ENCODE results near the gene KCNK5.
A peak's percentile ranks its signal among the peaks of the same experiment; 100 is the strongest.

The KCNK5 gene

DNA sequence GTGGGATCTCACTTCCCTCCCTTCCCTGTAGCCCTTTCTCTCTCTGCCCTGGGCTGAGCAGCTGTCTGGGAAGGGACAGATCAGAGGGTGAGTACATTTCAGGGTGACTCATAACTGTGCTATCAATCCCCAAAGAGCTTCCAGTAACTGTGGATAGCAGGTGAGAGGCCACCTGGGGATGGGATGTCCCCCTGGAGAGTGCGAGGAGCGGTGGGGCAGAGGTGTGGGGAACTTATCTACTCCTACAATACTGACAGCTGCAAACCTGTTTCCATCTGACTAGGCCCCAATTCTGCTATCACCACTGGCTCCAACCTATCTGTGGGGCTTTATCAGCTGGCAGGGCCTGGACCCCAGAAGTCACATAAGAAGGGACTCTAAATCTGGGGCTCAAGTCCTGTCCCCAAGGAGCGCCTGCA is 32.6 kb downstream of the KCNK5 start:
- no peak for DNase-seq

DNA sequence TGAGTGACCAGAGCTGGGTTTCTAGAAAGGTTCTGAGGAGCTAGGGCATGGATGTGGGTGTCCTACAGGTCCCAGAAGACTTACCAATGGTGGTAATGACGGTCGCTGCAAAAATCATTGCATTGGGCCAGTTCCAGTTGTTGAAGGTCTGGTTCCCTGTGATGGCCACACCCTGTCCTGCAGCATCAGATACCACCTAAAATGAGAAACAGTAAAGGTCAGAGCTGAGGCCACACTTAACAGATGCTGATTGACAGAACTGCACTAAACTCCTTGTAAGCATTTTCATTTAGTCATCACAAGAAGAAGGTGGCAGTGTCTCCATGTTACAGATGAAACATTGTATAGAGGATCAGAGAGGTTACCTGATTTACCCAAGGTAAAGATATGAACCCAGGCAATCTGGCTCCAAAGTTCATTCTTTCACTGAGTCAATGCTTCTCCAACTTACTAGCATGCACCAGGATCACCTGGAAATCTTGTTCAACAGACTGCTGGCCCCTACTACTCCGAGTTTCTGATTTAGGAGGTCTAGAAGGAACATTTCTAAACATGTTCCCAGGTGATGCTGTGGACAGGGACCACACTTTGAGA is 33.4 kb downstream of the KCNK5 start:
- no peak for DNase-seq

DNA sequence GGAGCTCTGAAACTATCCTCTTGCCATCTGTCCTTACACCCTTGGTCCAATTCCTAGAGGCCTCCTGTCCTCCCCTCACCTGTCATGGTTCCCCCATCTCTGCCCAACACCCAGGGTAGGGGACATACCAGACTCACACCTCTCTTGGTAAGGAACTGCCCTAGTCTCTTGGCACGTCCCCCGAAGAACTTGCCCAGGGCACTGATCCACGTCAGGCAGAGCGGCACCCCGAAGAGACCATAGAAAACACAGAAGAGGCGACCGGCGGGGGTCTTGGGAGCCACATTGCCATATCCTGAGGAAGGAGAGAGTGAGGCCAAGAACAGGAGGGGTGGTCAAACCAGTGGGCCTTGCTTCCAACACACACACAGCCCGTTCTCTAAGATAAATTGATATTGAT is 34.8 kb downstream of the KCNK5 start:
- no peak for DNase-seq

DNA sequence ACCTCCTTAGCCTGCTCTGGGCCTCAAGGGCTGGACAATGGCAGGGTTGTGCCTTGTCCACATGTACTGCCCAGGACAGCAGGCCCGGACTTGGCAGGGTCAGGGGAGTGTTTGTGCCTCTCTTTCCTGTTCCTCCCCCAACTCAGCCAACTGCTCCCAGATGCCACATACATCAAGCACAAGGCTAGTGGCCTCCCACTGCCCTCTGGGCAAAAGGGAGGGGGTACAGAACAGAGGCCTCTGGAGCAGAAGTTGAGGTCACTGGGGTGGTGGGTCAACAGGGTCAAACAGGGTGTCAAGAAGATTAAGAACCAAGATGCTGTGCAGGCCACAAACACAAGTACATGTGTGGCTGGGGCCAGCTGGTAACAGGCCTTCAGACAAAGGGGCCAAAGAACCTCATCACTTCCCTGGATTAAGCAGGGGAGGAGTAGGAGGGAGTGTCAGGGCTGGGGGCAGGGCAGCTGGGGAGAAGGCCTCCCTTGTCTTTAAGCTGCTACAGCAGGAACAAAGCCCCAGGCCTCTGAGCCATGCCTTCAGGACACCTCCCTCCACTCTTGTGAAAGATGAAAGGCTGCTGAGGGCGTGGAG is 36.0 kb downstream of the KCNK5 start:
- no peak for DNase-seq

DNA sequence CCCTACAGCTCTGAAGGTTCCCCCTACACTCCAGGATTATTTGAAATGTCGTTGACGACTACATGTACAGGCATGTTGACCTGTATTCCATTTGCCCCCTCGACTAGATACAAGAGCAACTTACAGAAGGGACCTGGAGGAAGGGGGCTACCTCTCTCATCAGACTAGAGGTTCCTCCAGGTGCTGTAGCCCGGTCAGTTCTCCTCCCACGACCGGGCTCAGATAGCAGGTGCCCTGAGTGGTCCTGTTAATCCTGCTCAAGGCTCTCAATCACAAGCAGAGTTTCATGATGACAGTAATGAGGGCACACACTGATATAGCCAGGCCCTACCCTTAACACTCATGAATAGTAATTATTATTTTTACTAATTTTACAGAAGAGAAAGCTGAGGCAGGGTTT is 36.5 kb downstream of the KCNK5 start:
- DNase-seq: no peak

DNA sequence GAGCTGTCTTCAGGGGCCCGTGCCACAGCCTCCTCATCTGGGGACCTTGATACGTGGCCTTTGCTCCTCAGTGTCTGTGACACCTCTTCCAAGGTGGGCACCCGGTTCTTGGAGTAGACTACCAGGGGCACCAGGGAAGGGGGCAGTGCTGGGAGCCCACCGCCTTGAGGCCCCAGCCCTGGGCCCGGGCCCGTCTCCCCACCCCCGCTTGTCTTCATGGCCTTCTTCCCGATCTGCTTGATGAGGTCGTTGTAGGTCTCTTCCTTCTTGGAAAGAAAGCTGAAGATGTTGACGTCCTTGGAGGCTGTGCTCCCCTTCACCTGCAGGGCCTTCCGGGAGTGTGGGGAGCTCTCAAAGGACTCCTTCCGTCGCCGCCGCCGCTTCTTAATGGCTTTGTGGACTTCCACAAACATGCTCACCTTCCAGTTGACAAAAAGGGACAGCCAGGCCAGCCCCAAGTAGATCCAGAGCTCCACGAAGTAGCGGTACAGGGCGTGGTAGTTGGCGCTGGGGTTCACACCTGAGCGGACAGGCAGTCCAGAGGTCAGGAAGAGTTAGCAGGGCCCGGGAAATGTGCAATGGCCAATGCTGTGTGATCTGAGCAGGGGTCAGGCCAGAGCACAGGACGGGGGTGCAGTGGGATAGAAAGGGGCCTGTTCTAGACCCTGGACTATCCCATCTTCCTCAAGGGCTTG is 37.9 kb downstream of the KCNK5 start:
- DNase-seq: no peak

DNA sequence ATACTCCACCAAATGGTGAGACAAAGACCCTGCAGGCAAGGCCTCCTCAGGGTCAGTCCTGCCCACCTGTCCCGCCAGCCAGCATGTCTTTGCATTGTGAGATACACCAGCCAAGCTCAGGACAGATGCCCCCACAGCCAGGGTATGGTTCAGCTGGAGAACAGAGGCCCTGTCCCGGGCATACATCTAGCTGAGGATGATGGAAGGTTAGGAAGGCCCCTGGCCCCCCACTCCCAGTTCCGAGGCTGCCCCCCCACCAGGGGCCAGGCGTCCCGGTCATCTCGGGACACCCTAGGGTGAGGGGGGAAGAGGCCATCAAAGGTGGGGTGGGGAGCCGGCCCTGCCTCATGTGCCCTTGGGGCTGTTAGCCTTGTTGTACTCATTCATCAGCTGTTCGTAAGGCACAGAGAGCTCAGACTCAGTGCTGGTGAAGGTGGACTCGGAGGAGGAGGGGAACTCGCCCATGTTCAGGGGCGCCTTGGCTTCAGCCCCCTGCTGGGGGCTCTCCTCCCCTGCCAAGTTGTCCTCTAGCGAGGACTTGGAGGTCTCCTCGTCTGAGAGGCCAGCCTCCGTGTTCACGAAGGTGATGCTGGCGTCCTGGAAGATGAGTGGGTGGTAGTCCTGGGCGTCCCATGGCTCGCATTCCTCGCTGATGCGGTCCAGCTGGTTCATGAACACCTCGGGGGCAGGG is 38.6 kb downstream of the KCNK5 start:
- DNase-seq: no peak

DNA sequence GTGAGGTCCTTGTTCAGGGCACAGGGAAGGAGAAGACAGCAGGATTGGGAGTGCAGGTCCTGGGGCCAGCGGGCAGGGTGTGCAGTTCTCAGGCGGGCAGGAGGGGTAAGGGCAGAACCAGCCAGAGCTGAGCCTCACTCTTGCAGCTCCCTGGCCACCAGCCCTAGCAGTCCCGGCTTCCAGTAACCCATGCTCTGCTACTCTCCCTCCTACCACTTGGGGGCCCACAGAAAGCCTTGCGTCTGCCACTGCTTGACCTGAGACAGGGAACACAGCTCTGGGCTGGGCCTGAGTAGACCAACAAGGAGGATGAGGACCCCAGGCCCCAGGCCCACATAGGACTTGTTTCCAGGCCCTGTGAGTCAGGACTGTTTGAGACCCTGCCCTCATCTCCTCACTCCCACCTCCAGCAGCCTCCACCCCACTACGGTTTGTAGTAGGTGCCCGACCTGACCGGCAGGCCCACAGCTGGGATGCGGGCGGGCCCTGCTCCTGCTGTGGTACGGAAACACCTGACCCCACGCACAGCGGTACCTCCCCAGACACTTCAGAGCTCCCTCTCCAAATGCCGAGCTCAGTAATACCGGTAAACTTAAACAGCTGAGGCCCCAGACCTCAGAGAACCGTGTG is 39.2 kb downstream of the KCNK5 start:
- peak; percentile 8 for DNase-seq

DNA sequence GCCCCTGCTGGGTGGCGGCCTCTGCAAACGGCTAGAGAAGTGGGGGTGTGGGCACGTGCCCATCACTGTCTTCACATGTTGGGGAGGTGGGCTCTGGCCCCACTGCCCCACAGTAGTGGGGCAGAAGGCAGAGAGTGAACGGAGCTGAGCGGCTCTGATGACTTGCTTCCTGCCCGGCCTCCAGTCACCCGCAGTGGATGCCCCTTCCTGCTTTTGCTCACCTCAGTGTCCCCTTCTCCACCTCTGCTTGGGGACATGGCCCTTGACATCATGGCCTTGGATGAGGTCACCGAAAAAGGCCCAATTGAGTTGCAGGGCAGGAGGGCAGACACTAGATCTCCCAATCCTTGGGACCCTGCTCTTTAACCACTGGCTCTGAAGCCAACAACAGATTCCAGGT is 40.1 kb downstream of the KCNK5 start:
- no peak for DNase-seq

DNA sequence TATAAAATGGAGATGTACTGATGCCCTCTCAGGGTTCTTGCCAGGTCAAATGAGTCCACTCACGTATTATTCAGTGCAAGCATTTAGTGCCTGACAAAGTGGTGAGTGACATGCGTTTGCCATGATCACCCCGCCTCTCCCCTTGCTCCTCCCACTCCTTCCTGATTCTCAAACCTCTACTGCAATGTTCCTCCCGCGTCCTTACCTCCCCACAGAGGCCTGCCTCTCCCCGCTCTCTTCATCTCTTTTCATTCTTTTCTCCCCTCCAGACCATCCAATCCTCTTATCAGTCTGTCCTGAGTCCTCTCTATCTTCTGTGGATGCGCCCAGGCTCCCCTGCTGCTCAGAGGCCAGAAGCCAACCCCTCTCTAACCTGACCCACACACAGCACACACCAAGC is 40.7 kb downstream of the KCNK5 start:
- DNase-seq: no peak

DNA sequence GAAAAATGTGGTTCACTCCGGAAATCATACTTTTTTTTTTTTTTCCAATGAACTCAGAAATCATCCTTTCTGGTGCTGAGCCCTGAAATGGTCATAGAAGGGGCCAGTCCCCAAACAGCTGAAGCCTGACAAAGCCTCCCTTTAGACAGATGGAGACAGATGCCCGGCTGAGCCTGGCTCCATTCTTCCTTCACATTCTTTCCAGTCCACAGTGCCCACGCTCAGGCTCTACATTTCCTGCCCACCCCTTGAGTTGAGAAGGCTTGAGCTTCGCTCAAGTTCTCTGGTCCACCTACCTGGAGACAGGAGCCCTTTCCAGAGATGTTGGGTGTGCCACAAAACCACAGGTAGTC is 41.2 kb downstream of the KCNK5 start:
- DNase-seq: no peak

DNA sequence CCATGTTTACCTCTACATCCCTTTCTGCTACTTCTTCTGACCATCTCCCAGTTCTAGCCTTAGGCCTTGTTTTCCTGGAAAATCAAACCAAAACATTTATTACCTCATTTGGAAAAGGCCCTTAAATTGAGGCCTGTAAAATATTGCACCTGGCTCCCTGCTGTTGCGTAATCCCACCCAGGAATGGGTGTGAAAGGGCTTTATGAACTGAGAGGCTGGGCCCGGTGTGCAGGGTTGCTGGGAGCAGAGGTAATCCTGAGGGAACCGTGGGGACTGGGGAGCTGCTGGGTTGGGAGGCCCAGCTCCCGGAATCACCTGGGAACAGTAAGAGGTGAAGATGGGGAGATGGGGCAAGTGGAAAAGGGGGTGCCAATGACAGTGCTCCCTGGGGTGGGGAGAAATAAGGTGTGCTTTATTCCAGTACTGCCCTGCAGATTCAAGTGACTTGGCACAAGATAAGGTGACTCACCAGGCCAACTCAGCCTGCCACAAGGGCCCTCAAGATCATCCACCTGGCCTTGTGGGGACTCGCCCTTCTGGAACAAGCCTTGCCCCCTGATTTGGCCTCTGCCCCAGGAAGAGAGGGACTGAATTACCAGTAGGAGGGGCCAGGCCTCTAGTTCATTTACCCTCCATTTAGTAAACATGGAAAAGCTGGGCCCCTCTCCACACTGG is 44.2 kb downstream of the KCNK5 start:
- no peak for DNase-seq

DNA sequence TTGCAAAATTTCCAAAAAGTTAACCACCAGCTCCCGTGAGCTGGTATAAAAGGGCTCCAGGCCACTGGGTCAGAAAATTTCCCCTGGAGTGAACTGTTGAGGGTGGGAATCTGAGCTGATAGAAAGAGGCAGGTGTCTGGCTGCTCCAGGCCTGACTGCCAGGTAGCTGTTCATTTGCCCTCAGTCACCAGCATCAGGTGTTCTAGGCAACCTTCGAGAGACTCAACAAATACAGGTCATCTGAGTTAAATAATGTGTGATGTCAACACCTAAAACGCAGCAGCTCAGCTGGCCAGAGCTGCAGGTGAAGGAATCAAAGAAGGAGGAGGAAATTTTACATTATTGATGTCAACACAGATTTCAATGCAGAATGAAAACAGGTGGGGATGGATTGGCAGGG is 46.7 kb downstream of the KCNK5 start:
- no peak for DNase-seq

DNA sequence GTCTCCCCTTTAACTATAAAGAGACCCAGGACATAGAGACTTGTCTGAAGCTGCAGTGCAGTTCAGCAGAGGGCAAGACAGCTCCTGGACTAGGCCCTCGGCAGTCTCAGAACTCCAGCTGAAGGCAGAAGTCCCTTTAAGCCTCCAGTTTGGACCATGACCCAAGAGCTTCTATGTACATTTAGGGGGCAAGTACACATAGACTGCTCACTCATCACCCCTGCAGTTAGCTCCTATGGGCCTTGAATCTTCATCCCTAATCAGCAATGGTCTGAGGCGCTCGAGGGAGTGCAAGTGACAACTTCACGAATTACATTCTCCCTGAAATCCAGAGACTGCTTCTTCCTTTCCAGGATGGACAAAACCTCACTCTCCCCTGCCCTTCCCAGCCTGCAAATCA is 47.4 kb downstream of the KCNK5 start:
- no peak for DNase-seq

DNA sequence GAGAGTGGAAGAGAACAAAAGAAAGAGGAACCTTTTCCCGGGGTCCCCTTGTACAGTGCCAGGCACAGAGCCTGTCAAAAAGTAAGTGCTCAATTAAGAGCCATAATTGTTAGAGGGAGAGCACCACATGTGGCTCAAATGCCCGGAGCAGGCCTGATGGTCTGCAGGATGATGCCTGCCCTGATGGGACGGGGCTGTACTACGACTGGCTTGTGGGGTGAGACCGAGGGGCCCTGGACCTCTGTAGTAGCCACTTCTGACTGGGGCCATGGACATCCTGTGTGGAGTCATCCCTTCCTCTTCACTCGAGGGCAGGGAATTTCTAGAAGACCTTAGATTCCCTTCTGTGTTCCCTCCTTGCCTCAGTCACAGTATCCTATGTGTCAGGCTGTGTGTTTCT is 47.9 kb downstream of the KCNK5 start:
- no peak for DNase-seq

DNA sequence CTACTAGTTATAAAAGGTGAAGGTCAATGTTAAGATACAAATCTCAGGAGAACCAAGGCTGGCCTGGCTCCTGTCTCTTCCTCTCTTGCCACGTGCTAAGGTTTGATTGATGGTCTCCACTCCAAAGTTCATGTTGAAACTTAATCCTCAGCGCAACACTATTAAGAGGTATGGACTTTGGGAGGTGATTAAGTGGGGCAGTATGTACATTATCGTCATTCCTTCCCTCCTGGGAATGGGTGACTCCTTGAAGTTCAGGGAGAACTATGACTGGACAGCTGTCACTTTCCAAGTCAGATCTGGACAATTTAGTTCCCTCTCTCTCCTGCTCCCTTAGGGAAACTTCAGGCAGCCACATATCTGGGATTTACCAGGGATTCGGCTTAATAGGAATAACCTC is 50.5 kb downstream of the KCNK5 start:
- DNase-seq: no peak

DNA sequence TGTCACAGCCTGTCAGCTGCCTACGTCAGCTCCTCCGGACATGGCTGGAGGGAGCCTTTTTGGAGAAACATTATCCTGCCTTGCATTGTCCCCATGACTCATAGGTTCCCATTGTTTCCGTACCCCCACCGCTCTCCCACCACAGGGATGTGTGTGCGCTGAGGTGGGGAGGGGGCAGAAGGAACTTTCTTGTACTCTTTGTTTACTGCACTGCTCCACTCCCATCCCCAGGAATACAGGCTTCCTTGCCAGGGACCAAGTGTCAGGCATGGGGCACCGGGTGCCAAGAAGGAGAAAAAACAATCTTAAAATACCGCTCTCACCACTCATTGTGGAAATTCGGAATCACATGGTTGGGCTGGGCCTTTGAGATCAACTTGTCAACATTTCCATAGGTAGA is 51.0 kb downstream of the KCNK5 start:
- no peak for DNase-seq

DNA sequence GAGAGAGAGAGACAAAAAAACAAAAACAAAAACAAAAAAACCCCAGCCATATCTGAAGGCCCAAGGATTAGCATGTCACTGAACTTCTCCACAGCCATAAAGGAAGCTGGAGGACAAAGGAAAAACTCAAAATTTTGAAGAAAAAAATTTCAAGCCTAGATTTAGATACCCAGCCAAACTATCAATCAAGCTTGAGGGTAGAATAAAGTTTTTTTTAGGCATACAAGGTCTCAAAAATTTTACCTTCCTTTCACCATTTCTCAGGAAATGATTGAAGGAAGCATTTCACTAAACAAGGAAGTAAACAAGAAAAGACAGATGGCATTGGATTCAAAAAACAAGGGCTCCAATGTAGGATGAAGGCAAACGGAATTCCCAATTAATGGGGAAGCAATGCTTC is 52.1 kb downstream of the KCNK5 start:
- DNase-seq: no peak

DNA sequence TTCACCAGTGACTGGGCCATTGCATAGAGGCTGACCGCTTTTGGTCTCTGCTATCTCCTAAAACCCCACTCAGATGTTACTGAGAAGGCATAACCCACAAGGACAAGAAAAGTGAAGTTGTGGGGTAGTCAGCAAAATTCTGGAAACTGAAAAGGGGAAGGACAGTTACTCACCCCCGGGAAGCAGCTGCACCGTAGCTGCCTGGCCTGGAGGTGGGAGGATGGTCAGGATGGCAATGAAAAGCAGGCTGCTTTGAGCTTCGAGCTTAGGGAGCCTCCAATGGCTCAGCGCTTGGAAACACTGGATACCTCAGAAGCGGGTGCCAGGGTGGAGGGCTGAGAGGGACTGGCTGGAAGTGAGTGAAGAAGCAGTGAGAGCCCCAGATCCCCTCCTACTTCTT is 56.0 kb downstream of the KCNK5 start:
- no peak for DNase-seq

DNA sequence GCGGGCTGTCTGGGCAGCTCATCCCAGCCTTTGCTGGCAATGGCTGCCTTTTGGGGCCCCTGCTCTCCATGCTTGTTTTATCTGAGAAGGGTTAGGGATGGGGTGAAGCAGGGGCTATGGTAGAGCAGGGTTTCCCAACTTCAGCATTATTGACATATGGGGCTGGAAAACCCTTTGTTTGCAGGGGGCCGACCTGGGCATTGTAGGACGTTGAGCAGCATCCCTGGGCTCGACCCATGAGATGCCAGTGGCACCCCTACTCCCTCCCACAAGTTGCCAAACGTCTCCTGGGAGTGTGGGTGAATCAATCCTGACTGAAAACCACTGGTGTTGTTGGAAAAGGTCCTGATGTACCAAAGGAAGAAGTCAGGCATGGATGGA is 56.9 kb downstream of the KCNK5 start:
- DNase-seq: no peak

DNA sequence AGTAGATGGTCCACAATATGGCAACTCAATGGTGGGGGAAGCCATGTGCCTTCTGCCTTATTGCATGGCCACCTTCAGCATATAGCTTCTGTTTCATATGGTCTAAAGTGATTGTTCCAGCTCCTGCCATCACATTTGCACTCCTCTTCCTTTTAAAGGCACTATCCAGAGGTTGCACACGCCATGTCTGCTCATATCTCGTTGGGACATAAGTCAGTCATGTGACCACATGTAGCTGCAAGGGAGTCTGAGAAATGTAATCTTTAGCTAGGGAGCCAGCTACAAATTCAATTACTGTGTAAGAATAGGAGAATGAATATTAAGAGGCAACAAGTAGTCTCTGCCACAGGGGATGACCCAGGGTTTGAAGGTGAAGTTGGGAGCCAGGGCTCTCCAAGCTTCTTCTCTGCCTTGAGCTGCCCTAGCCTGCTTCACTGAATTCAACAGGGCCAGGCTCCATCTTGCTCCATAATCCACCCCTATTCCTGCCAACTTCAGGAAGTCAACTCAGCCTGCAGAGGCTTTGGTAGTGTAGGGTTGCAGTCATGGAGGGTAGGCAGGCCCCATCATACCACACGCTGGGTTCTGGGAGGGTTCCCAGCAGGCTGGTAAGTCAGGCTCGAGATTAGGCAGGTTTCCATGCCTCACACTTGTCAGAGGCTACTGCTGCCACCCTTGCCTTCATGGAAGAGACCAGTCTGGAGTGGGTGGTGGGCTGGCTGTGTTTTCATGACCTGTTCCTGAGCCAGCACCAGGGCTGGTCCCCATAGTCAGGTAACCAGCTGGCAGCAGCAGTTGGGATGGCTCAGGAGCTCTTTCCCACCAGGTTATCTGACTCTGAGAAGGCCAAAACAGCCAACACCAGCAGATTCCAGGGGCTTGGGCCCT is 57.5 kb downstream of the KCNK5 start:
- no peak for DNase-seq

DNA sequence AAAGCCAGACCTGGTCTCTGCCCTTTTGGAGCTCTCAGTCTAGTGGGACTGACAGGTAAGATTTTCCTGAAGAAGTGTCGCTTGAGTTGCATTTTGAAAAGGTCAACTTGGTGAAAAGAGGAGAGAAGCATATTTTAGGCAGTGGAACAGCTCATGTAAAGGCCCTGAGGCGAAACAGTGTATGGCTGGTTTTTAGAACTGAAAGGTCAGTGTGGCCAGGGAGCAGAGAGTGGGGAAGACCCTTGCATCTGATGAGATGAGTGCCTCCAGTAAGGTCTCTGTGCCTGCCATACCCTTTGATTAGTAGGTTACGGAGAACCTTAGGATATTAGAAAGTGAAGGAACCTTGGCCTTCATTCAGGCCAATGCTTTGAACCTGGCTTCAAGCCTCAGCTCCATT is 58.4 kb downstream of the KCNK5 start:
- DNase-seq: no peak

All from fibroblast of skin of right quadriceps (primary cell).